SK-N-SH treated with all-trans-retinoic acid at 6 μM for 48 hours (cell line): Measurements from ENCODE around the gene JPH3.

Experiments used
- ARNTL ChIP-seq: fragments of 450-650 bp; formaldehyde crosslinking; IDR thresholded peaks from 2 replicates; pipeline ENCODE4 v1.5.0; 2020; ENCODE audit warnings: low read depth, mild to moderate bottlenecking, moderate library complexity, borderline replicate concordance
- CSRNP3 ChIP-seq: fragments of 250-450 bp; sonication (Bioruptor Pico); IDR thresholded peaks from 2 replicates; pipeline ENCODE4 v1.5.1; 2021; ENCODE audit warnings: mild to moderate bottlenecking, moderate library complexity
- ESRRG ChIP-seq: fragments of 250-450 bp; sonication (Bioruptor Pico); IDR thresholded peaks from 2 replicates; pipeline ENCODE4 v1.6.1; 2021; ENCODE audit warnings: mild to moderate bottlenecking
- GLIS3 ChIP-seq: fragments of 250-450 bp; sonication (Bioruptor Pico); IDR thresholded peaks from 2 replicates; pipeline ENCODE4 v1.5.0; 2020; ENCODE audit warnings: mild to moderate bottlenecking, moderate library complexity
- PPARA ChIP-seq: fragments of 250-450 bp; sonication (Bioruptor Pico); IDR thresholded peaks from 2 replicates; pipeline ENCODE4 v1.5.0; 2020; ENCODE audit warnings: mild to moderate bottlenecking, borderline replicate concordance
- TOX ChIP-seq: fragments of 250-450 bp; sonication (Bioruptor Pico); IDR thresholded peaks from 2 replicates; pipeline ENCODE4 v1.8.0; 2021; ENCODE audit warnings: mild to moderate bottlenecking, moderate library complexity, borderline replicate concordance
- TSHZ2 ChIP-seq: fragments of 250-450 bp; sonication (Bioruptor Pico); IDR thresholded peaks from 2 replicates; pipeline ENCODE4 v1.5.0; 2020; ENCODE audit warnings: mild to moderate bottlenecking, moderate library complexity
- ZC3H10 ChIP-seq: fragments of 250-450 bp; sonication (Bioruptor Pico); IDR thresholded peaks from 2 replicates; pipeline ENCODE4 v1.5.1; 2021; ENCODE audit warnings: mild to moderate bottlenecking, moderate library complexity
- ZFP3 ChIP-seq: fragments of 250-450 bp; sonication (Bioruptor Pico); IDR thresholded peaks from 2 replicates; pipeline ENCODE4 v1.5.0; 2020; ENCODE audit warnings: mild to moderate bottlenecking, moderate library complexity
- ZFP30 ChIP-seq: fragments of 450-650 bp; formaldehyde crosslinking; IDR thresholded peaks from 2 replicates; pipeline ENCODE4 v1.5.0; 2022; ENCODE audit warnings: mild to moderate bottlenecking, moderate library complexity
- ZNF565 ChIP-seq: fragments of 450-650 bp; formaldehyde crosslinking; conservative IDR thresholded peaks from 2 replicates; pipeline ENCODE4 v1.5.0; 2020; ENCODE audit warnings: low read depth, mild to moderate bottlenecking, moderate library complexity
- ZNF70 ChIP-seq: fragments of 450-650 bp; formaldehyde crosslinking; IDR thresholded peaks from 2 replicates; pipeline ENCODE4 v1.5.0; 2020; ENCODE audit warnings: mild to moderate bottlenecking, moderate library complexity
- TF ChIP-seq, protein P1 (sequence below): fragments of 250-450 bp; sonication (Bioruptor Pico); IDR thresholded peaks from 2 replicates; pipeline ENCODE4 v1.8.0; 2021; ENCODE audit warnings: low read depth, mild to moderate bottlenecking, moderate library complexity, borderline replicate concordance

- TF ChIP-seq ZFP30 (no peak), ZNF565 (CRISPR knock-in tag) (no peak), GLIS3 (CRISPR knock-in tag) (no peak), PPARA (CRISPR knock-in tag) (no peak), TSHZ2 (CRISPR knock-in tag) (no peak), ZFP3 (CRISPR knock-in tag) (no peak), ARNTL (CRISPR knock-in tag) (no peak), ZC3H10 (CRISPR knock-in tag) (no peak), TOX (CRISPR knock-in tag) (no peak), ESRRG (CRISPR knock-in tag) (no peak), ZNF70 (CRISPR knock-in tag) (no peak), CSRNP3 (CRISPR knock-in tag) (no peak)
- TF ChIP-seq, protein P1, sequence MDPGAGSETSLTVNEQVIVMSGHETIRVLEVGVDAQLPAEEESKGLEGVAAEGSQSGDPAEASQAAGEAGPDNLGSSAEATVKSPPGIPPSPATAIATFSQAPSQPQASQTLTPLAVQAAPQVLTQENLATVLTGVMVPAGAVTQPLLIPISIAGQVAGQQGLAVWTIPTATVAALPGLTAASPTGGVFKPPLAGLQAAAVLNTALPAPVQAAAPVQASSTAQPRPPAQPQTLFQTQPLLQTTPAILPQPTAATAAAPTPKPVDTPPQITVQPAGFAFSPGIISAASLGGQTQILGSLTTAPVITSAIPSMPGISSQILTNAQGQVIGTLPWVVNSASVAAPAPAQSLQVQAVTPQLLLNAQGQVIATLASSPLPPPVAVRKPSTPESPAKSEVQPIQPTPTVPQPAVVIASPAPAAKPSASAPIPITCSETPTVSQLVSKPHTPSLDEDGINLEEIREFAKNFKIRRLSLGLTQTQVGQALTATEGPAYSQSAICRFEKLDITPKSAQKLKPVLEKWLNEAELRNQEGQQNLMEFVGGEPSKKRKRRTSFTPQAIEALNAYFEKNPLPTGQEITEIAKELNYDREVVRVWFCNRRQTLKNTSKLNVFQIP, result no peak
These were observed 89.9 kb downstream of the JPH3 start for GRCh38 chr16:87692176-87692575.
